Adipocyte (in vitro differentiated cells): Measurements from ENCODE around the gene VMP1.
"Not testable (repeated sequence)": the region's sequence is repeated elsewhere in the genome, so short reads cannot be mapped to it uniquely, and the experiment has no call there.

Experiments
- DNase-seq: peaks from one replicate; pipeline ENCODE4 v3.0.0-alpha.2; 2015; ENCODE audit warnings: low read depth
- H3K27me3 ChIP-seq: replicated peaks from 2 replicates; pipeline ENCODE4 v1.7.0; 2013; ENCODE audit warnings: mild to moderate bottlenecking, low read length, moderate library complexity; ENCODE audit not compliant: control insufficient read depth, insufficient read depth
- H3K36me3 ChIP-seq: 2 replicates; pipeline ENCODE4 v1.7.0; 2013; ENCODE audit warnings: low read length, mild to moderate bottlenecking, moderate library complexity; ENCODE audit not compliant: control insufficient read depth, insufficient read depth, severe bottlenecking
- H3K4me1 ChIP-seq: 2 replicates; pipeline ENCODE4 v1.7.0; 2013; ENCODE audit warnings: mild to moderate bottlenecking, low read length, moderate library complexity; ENCODE audit not compliant: control insufficient read depth, insufficient read depth
- H3K4me3 ChIP-seq: 2 replicates; pipeline ENCODE4 v1.7.0; 2013; ENCODE audit warnings: mild to moderate bottlenecking, low read length, moderate library complexity
- H3K9ac ChIP-seq: 2 replicates; pipeline ENCODE4 v1.7.0; 2013; ENCODE audit warnings: mild to moderate bottlenecking, low read length, moderate library complexity
- H3K9me3 ChIP-seq: 2 replicates; pipeline ENCODE4 v1.7.0; 2013; ENCODE audit warnings: mild to moderate bottlenecking, low read length, moderate library complexity; ENCODE audit not compliant: control insufficient read depth

VMP1 gene

GRCh38 chr17:59853168-59853918 is 145.9 kb downstream of the VMP1 start:
- H3K27me3 ChIP-seq = no peaks in the 10 kb centered on the region
- H3K9me3 ChIP-seq = no peaks in the 10 kb centered on the region
- H3K9ac ChIP-seq = no peak overlapping the region
- H3K36me3 ChIP-seq = no peaks in the 10 kb centered on the region
- H3K4me1 ChIP-seq = peaks cover 48% of the 10 kb centered on the region
- H3K4me3 ChIP-seq = no peak overlapping the region
- peak; percentile 71 for DNase-seq

GRCh38 chr17:59853919-59854729 is 146.7 kb downstream of the VMP1 start:
- H3K4me1 ChIP-seq = peaks cover 48% of the 10 kb centered on the region
- not testable (repeated sequence) for DNase-seq, H3K27me3 ChIP-seq, H3K9me3 ChIP-seq, H3K4me3 ChIP-seq, H3K9ac ChIP-seq, H3K36me3 ChIP-seq

- no peaks in the 10 kb centered on the region for H3K9me3 ChIP-seq
- H3K27me3 ChIP-seq = no peaks in the 10 kb centered on the region
- H3K4me3 ChIP-seq = no peak overlapping the region
- no peak overlapping the region for H3K9ac ChIP-seq
- H3K4me1 ChIP-seq = peaks cover 36% of the 10 kb centered on the region
- no peaks in the 10 kb centered on the region for H3K36me3 ChIP-seq
- DNase-seq = no peak
Measured at GRCh38 chr17:59856859-59857794, 149.7 kb downstream of the VMP1 start.

GRCh38 chr17:59858167-59858816 is 150.8 kb downstream of the VMP1 start:
- Histone ChIP-seq H3K9me3 (no peaks in the 10 kb centered on the region), H3K9ac (peak overlapping the region; percentile 74)

GRCh38 chr17:59858932-59859331 is 151.5 kb downstream of the VMP1 start:
- no peak for DNase-seq
- H3K36me3 ChIP-seq = no peaks in the 10 kb centered on the region
- H3K4me3 ChIP-seq = no peak overlapping the region
- peak overlapping the region; percentile 74 for H3K9ac ChIP-seq
- H3K4me1 ChIP-seq = peaks cover 19% of the 10 kb centered on the region
- H3K9me3 ChIP-seq = no peaks in the 10 kb centered on the region
- H3K27me3 ChIP-seq = no peaks in the 10 kb centered on the region

More at GRCh38 chr17:59858167-59858816, 150.8 kb downstream of the VMP1 start:
- H3K27me3 ChIP-seq = no peaks in the 10 kb centered on the region
- peaks cover 24% of the 10 kb centered on the region for H3K4me1 ChIP-seq
- H3K4me3 ChIP-seq = no peak overlapping the region
- H3K36me3 ChIP-seq = no peaks in the 10 kb centered on the region
- peak; percentile 50 for DNase-seq

GRCh38 chr17:59859444-59860025 is 152.1 kb downstream of the VMP1 start:
- H3K4me1 ChIP-seq = peaks cover 19% of the 10 kb centered on the region
- no peaks in the 10 kb centered on the region for H3K9me3 ChIP-seq
- H3K36me3 ChIP-seq = no peaks in the 10 kb centered on the region
- no peaks in the 10 kb centered on the region for H3K27me3 ChIP-seq
- H3K9ac ChIP-seq = peak overlapping the region; percentile 74
- no peak overlapping the region for H3K4me3 ChIP-seq
- DNase-seq = peak; percentile 88

- H3K4me3 ChIP-seq = no peak overlapping the region
- DNase-seq = peak; percentile 34
Measured at GRCh38 chr17:59863616-59864015, 156.2 kb downstream of the VMP1 start.

GRCh38 chr17:59869941-59870218 is 162.4 kb downstream of the VMP1 start:
- DNase-seq = no peak
- H3K9ac ChIP-seq = no peak overlapping the region
- H3K4me3 ChIP-seq = no peak overlapping the region
- H3K9me3 ChIP-seq = no peaks in the 10 kb centered on the region
- no peaks in the 10 kb centered on the region for H3K27me3 ChIP-seq
- H3K36me3 ChIP-seq = no peaks in the 10 kb centered on the region
- no peaks in the 10 kb centered on the region for H3K4me1 ChIP-seq

More at GRCh38 chr17:59863616-59864015, 156.2 kb downstream of the VMP1 start:
- H3K36me3 ChIP-seq = no peaks in the 10 kb centered on the region
- H3K27me3 ChIP-seq = no peaks in the 10 kb centered on the region
- H3K4me1 ChIP-seq = peaks cover 8% of the 10 kb centered on the region
- H3K9me3 ChIP-seq = no peaks in the 10 kb centered on the region
- H3K9ac ChIP-seq = no peak overlapping the region

GRCh38 chr17:59870482-59870881 is 163.0 kb downstream of the VMP1 start:
- Histone ChIP-seq H3K4me3 (no peak overlapping the region), H3K9ac (no peak overlapping the region), H3K27me3 (no peaks in the 10 kb centered on the region), H3K4me1 (no peaks in the 10 kb centered on the region), H3K9me3 (no peaks in the 10 kb centered on the region), H3K36me3 (no peaks in the 10 kb centered on the region)
- DNase-seq = no peak

GRCh38 chr17:59872351-59872750 is 164.9 kb downstream of the VMP1 start:
- no peak for DNase-seq
- H3K4me1 ChIP-seq = peaks cover 5% of the 10 kb centered on the region
- H3K27me3 ChIP-seq = no peaks in the 10 kb centered on the region
- no peaks in the 10 kb centered on the region for H3K36me3 ChIP-seq
- H3K4me3 ChIP-seq = no peak overlapping the region
- H3K9ac ChIP-seq = no peak overlapping the region
- H3K9me3 ChIP-seq = no peaks in the 10 kb centered on the region
